BLaER1 treated with 17β-estradiol and CSF1 and Interleukin-3, amounts not matched to agents 10 nM and 100 nM (cell line): ENCODE measurements around the gene KCNMB2.

Experiments used
- H3K27ac ChIP-seq, 11 experiments: shearing (Covaris generic); formaldehyde crosslinking; 2 replicates each; pipeline ENCODE4 v1.8.1; 2022
- H3K27me3 ChIP-seq, 11 experiments: shearing (Covaris generic); formaldehyde crosslinking; 2 replicates each; pipeline ENCODE4 v1.8.1; 2022
- H3K36me3 ChIP-seq, 11 experiments: shearing (Covaris generic); formaldehyde crosslinking; 2 replicates each; pipeline ENCODE4 v1.8.1; 2022
- H3K4me1 ChIP-seq, 10 experiments: shearing (Covaris generic); formaldehyde crosslinking; 2 replicates each; pipeline ENCODE4 v1.8.1; 2022
- H3K4me2 ChIP-seq, 11 experiments: shearing (Covaris generic); formaldehyde crosslinking; 2 replicates each; pipeline ENCODE4 v1.8.1; 2022
- H3K4me3 ChIP-seq, 10 experiments: shearing (Covaris generic); formaldehyde crosslinking; 2 replicates each; pipeline ENCODE4 v1.8.1; 2022
- H3K9ac ChIP-seq, 11 experiments: shearing (Covaris generic); formaldehyde crosslinking; 2 replicates each; pipeline ENCODE4 v1.8.1; 2022
- H3K9me3 ChIP-seq, 11 experiments: shearing (Covaris generic); formaldehyde crosslinking; replicated peaks in 1 of 11; 2 replicates each; pipeline ENCODE4 v1.8.1; 2022
- H4K20me1 ChIP-seq, 11 experiments: shearing (Covaris generic); formaldehyde crosslinking; 2 replicates each; pipeline ENCODE4 v1.8.1; 2022
- Cebpa-rat ChIP-seq, 11 experiments: shearing (Covaris generic); IDR thresholded peaks; 2 replicates each; pipeline ENCODE4 v1.8.1; 2022

The KCNMB2 gene

DNA sequence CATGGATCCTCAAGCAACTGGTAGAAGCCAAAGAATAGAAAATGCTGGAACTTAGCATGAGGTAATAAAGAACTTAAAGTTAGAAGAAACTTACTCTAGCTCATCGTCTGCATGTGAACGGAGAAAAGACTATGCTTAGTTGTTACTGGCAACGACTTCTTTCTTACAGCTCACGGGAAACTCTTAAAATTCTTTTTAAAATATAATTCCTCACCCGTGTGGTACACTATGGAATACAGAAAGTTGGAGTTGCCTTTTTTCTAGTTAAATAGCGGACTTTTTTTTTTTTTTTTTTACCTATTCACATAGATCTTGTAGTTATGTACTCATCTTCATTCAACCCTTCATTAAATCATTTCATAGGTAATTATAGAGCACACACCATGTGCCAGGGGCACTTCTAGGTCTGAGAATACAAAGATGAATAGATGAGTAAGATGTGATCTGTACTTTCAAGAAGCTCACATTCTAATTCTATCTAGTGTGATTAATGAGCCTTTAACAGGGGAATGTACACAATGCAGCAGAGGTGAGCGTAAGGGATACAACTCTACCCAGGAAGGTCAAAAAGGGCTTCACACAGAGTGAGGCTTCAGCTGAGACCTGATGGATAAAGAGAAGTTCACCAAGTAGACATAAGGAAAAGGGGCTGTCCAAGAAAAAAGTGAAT is 18.4 kb upstream of the KCNMB2 start:
- no peak overlapping the region for H3K4me3 ChIP-seq
- TF ChIP-seq Cebpa-rat (IDR thresholded peaks at IDR 0.05): no peak
- no peaks in the 10 kb centered on the region for H4K20me1 ChIP-seq
- no peak overlapping the region for H3K9ac ChIP-seq
- H3K9me3 ChIP-seq: no peaks in the 10 kb centered on the region
- H3K27me3 ChIP-seq: no peaks in the 10 kb centered on the region
- H3K4me2 ChIP-seq: no peak overlapping the region
- no peak overlapping the region for H3K27ac ChIP-seq
- peaks cover 0 to 22% (median 11%) of the 10 kb centered on the region in 10 experiments; a peak in 9 of 20 replicates for H3K4me1 ChIP-seq
- H3K36me3 ChIP-seq: no peaks in the 10 kb centered on the region

GRCh38 chr3:178518660-178519396 is 17.4 kb upstream of the KCNMB2 start:
- Histone ChIP-seq H3K36me3 (no peaks in the 10 kb centered on the region), H4K20me1 (no peaks in the 10 kb centered on the region), H3K9me3 (no peaks in the 10 kb centered on the region), H3K4me1 (peaks cover 0 to 12% (median 3%) of the 10 kb centered on the region in 10 experiments; a peak in 8 of 20 replicates), H3K4me2 (no peak overlapping the region), H3K27me3 (no peaks in the 10 kb centered on the region), H3K9ac (no peak overlapping the region), H3K27ac (no peak overlapping the region), H3K4me3 (no peak overlapping the region)
- no peak for TF ChIP-seq Cebpa-rat (IDR thresholded peaks at IDR 0.05)

DNA sequence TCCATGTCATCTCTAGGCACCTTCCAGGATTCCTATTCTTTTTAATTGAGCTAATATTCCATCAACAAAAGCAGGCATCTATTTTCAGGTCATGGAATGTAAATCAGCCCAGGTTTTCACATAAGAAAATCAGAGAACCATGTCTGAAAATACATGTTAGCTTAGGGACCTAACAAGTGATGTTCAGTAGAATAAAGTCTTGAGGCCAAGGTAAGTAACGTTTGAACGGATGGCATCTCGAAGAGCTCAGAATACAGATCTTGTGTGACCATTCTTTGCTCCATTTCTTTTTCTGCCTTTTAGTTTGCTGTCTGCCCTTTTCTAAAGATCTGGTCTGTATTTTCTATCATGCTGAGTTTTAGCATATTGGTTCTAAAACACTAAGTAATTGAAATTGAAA is 16.5 kb upstream of the KCNMB2 start:
- Histone ChIP-seq H3K9me3 (no peaks in the 10 kb centered on the region), H4K20me1 (no peaks in the 10 kb centered on the region), H3K9ac (no peak overlapping the region), H3K27me3 (no peaks in the 10 kb centered on the region), H3K4me3 (no peak overlapping the region), H3K4me1 (peaks cover 0 to 4% (median 0%) of the 10 kb centered on the region in 10 experiments; a peak in 3 of 20 replicates), H3K36me3 (no peaks in the 10 kb centered on the region), H3K27ac (no peak overlapping the region), H3K4me2 (no peak overlapping the region)
- no peak for TF ChIP-seq Cebpa-rat (IDR thresholded peaks at IDR 0.05)

- TF ChIP-seq Cebpa-rat (IDR thresholded peaks at IDR 0.05): no peak
- Histone ChIP-seq H3K27ac (no peak overlapping the region), H3K4me3 (no peak overlapping the region), H3K4me1 (no peaks in the 10 kb centered on the region), H4K20me1 (no peaks in the 10 kb centered on the region), H3K4me2 (no peak overlapping the region), H3K36me3 (no peaks in the 10 kb centered on the region), H3K27me3 (no peaks in the 10 kb centered on the region), H3K9ac (no peak overlapping the region), H3K9me3 (no peaks in the 10 kb centered on the region)
Observed at GRCh38 chr3:178520451-178520850, 15.8 kb upstream of the KCNMB2 start.

- Histone ChIP-seq H3K36me3 (no peaks in the 10 kb centered on the region), H3K9ac (no peak overlapping the region), H3K27me3 (no peaks in the 10 kb centered on the region), H3K4me2 (no peak overlapping the region), H3K9me3 (no peaks in the 10 kb centered on the region), H3K4me1 (no peaks in the 10 kb centered on the region), H4K20me1 (no peaks in the 10 kb centered on the region), H3K4me3 (no peak overlapping the region), H3K27ac (no peak overlapping the region)
- no peak for TF ChIP-seq Cebpa-rat (IDR thresholded peaks at IDR 0.05)
Observed at GRCh38 chr3:178522200-178523052, 13.8 kb upstream of the KCNMB2 start.

DNA sequence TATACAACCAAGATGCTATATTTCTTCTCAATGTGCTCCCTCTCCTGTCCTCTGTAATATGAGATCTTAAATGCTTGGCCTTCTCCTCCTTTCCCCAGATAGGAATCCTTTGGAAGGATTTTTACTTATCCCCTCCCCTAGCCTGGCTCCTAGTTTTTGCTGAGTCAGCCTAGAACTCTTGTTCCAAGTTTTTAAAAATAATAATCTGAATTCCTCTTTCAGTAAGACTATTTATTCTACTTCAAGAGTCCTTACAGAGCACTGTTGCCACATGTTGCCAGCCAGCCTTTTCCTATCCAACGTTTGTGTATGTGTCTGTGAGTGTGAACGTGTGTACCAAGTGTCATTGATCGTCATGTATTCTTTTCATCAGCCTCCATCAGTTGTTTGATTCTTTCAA is 11.0 kb upstream of the KCNMB2 start:
- Histone ChIP-seq H3K27me3 (no peaks in the 10 kb centered on the region), H3K4me2 (no peak overlapping the region), H3K36me3 (no peaks in the 10 kb centered on the region), H3K4me1 (no peaks in the 10 kb centered on the region), H3K27ac (no peak overlapping the region), H3K9me3 (no peaks in the 10 kb centered on the region), H4K20me1 (no peaks in the 10 kb centered on the region), H3K9ac (no peak overlapping the region), H3K4me3 (no peak overlapping the region)
- TF ChIP-seq Cebpa-rat (IDR thresholded peaks at IDR 0.05): no peak

DNA sequence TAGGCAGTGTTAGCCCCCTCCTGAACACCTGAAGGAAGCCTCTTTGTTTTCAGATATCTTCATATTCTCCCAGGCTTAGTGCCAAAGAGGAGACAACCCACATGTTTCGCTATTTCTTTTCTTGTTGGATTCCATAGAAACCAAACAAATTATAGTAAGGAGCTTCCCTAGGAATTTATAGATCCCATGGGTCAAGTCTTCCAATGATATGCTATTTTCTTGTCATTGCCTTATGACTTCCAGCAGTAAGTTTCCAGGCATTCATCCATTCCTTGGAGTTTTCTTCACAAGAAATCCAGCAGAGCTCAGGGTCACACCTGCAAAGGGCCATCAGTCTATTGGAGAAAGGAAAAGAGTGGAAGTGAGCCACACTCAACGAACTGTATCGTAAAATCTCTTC is 9.9 kb upstream of the KCNMB2 start:
- Histone ChIP-seq H3K36me3 (no peaks in the 10 kb centered on the region), H3K9ac (no peak overlapping the region), H4K20me1 (no peaks in the 10 kb centered on the region), H3K4me1 (no peaks in the 10 kb centered on the region), H3K27ac (no peak overlapping the region), H3K27me3 (no peaks in the 10 kb centered on the region), H3K9me3 (no peaks in the 10 kb centered on the region), H3K4me2 (no peak overlapping the region), H3K4me3 (no peak overlapping the region)
- TF ChIP-seq Cebpa-rat (IDR thresholded peaks at IDR 0.05): no peak

- Histone ChIP-seq H3K27me3 (no peaks in the 10 kb centered on the region), H3K9me3 (no peaks in the 10 kb centered on the region), H3K4me2 (no peak overlapping the region), H3K27ac (no peak overlapping the region), H3K36me3 (no peaks in the 10 kb centered on the region), H3K4me1 (no peaks in the 10 kb centered on the region), H4K20me1 (no peaks in the 10 kb centered on the region), H3K9ac (no peak overlapping the region), H3K4me3 (no peak overlapping the region)
- TF ChIP-seq Cebpa-rat (IDR thresholded peaks at IDR 0.05): no peak
Observed at GRCh38 chr3:178527981-178528380, 8.3 kb upstream of the KCNMB2 start.

GRCh38 chr3:178529606-178530225 is 6.5 kb upstream of the KCNMB2 start:
- no peaks in the 10 kb centered on the region for H4K20me1 ChIP-seq

More at GRCh38 chr3:178529606-178530225, 6.5 kb upstream of the KCNMB2 start:
- Histone ChIP-seq H3K27me3 (peaks cover 0 to 4% (median 0%) of the 10 kb centered on the region in 11 experiments; a peak in 1 of 22 replicates), H3K4me2 (no peak overlapping the region), H3K4me1 (no peaks in the 10 kb centered on the region), H3K27ac (no peak overlapping the region), H3K4me3 (no peak overlapping the region), H3K9me3 (no peaks in the 10 kb centered on the region), H3K36me3 (no peaks in the 10 kb centered on the region), H3K9ac (no peak overlapping the region)
- no peak for TF ChIP-seq Cebpa-rat (IDR thresholded peaks at IDR 0.05)
